GM21576 (cell line): Measurements from ENCODE around the gene TMPRSS9.
"Not testable (repeated sequence)": the region's sequence is repeated elsewhere in the genome, so short reads cannot be mapped to it uniquely, and the experiment has no call there.

Experiments
- ATAC-seq: cut with Tn5 transposase; IDR thresholded peaks from one replicate; pipeline ENCODE4 v1.9.1; 2021; ENCODE audit warnings: mild to moderate bottlenecking, moderate library complexity; ENCODE audit not compliant: unreplicated experiment

Gene TMPRSS9

DNA sequence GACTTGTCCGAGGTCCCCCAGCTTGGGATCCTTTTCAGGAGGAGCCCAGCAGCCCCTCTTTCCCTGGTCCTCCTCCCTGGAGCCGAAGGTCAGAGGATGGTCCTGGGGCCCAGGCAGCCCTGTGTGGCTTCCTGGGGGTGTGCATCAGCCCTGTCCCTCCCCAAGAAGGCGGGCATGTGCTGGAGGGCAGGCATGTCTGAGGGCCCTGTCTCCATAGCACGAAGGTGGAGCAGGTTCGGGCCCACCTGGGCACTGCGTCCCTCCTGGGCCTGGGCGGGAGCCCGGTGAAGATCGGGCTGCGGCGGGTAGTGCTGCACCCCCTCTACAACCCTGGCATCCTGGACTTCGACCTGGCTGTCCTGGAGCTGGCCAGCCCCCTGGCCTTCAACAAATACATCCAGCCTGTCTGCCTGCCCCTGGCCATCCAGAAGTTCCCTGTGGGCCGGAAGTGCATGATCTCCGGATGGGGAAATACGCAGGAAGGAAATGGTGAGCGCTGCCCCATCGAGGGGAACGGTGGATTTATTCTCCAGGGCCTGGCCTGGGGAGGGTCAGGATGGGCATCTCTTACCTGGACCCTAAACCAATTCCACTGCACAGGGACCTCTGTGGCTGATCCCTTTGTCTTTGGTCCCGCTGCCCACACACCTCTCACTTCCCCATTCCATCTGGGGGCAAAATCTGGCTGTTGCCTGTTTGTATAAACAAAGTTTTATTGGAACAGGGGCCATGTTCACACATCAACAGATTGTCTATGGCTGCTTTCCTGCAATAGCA is 56.4 kb downstream of the TMPRSS9 start:
- ATAC-seq: no peak

DNA sequence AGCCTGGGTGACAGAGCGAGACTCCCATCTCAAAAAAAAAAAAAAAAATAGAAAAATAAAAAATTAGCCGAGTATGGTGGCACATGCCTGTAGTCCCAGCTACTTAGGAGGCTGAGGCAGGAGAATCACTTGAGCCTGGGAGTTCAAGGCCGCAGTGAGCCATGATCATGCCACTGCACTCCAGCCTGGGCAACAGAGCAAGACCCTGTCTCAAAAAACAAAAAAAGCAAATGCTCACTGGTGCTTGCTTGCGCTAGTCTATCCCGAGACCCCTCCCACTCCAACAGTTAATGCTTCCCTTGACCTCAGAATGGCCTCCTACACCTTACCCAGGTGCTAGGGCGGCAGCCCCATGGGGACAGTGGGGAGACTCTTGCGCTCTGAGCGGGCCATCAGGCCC is 57.4 kb downstream of the TMPRSS9 start:
- not testable (repeated sequence) for ATAC-seq

DNA sequence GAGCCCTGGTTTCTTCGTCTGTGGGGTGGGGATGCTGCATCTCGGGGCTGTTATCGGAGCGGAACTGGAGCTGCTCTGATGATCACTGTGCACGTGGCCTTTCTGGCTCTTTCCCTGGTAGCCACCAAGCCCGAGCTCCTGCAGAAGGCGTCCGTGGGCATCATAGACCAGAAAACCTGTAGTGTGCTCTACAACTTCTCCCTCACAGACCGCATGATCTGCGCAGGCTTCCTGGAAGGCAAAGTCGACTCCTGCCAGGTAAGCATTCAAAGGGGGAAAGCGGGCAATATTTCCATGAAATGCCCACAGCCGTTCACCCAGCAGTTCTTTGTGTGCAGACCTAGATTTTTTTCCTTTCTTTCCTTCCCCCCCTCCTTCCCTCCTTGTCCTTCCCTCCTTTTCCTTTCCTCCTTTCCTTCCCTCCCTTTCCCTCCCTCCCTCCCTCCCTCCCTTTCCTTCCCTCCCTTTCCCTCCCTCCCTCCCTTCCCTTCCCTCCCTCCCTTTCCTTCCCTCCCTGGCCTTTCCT is 57.9 kb downstream of the TMPRSS9 start:
- no peak for ATAC-seq

DNA sequence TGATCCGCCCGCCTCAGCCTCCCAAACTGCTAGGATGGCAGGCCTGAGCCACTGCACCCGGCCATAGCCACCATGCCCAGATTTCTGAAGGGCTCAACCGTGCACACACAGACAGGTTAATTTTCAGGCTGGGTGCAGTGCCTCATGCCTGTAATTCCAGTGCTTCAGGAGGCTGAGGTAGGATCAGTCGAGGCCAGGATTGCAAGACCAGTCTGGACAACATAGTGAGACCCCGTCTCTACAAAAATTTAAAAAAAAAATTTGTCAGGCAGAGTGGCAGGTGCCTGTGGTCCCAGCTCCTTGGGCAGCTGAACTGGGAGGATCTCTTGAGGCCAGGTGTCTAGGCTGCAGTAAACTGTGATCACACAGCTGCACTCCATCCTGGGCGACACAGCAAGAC is 59.7 kb downstream of the TMPRSS9 start:
- no peak for ATAC-seq

DNA sequence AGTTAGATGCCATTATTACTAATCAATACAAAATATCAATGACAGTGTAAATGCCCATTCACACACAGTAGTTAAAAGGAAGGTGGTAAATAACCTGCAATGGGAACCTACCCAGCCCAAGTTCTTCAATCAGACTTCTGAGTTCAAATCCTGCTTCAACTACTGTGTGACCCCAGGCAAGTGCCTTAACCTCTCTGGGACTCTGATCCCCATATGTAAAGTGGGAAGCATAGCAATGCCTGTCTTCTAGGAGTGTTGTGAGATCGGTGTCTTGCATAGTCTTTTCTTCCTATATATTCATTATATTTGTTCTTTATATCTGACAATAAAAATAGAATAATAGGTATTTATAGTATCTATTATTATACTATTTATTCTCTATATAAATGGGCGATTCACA is 60.4 kb downstream of the TMPRSS9 start:
- ATAC-seq: no peak

DNA sequence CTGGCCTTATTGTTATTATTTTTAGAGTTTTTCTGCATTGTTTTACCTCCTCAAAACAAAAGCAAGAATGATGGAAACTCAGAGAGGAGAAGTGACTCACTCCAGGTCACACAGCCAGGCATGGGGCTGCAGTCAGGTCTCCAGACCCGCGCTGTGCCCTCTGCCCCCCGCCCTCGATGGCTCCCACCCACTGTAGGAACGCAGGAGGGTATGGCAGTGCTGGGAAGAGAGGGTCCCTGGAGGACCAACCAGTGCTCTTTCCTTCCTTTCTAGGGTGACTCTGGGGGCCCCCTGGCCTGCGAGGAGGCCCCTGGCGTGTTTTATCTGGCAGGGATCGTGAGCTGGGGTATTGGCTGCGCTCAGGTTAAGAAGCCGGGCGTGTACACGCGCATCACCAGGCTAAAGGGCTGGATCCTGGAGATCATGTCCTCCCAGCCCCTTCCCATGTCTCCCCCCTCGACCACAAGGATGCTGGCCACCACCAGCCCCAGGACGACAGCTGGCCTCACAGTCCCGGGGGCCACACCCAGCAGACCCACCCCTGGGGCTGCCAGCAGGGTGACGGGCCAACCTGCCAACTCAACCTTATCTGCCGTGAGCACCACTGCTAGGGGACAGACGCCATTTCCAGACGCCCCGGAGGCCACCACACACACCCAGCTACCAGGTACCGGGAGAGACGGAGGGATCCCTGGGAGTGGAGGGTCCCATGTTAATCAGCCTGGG is 61.7 kb downstream of the TMPRSS9 start:
- no peak for ATAC-seq

DNA sequence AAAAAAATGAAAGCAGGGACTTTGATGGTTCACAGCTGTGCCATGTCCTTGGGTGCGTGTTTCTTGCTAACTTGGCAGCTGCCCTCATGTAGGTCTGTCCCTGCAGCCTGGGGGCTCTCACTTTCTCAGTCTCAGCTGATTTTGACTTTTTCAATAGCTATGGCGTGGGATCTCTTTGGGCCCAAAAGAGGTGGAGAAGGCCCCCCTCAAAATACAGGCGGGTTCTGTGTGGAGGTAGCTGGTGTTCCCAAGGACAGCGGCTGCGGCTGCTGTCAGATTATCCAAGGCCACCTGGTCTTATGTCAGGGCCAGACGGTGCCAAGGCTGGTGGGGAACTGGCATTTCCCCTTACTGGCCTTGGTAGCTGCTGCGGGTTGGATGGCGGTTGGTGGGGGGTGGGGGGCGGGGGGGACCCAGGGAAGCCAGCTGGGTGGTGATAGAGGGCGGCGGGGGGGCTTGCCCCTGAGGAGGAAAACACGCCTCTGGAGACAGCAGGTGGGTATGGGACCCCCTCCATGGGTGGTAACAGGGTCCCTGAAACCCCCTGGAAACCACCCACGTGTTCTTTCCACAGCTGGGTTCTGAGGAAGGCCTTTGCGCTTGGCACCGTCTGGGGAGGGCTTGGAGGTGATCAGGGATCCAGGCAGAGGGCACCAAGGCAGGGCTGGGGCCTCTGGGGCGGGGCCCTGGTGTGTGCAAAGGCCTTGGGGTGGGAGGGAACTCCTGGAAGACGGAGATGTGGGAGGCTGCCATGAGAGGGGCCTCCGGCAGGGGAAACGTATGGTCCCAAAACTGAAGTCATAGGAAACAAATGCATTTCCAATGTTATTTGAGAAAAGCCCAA is 63.2 kb downstream of the TMPRSS9 start:
- ATAC-seq: no peak

DNA sequence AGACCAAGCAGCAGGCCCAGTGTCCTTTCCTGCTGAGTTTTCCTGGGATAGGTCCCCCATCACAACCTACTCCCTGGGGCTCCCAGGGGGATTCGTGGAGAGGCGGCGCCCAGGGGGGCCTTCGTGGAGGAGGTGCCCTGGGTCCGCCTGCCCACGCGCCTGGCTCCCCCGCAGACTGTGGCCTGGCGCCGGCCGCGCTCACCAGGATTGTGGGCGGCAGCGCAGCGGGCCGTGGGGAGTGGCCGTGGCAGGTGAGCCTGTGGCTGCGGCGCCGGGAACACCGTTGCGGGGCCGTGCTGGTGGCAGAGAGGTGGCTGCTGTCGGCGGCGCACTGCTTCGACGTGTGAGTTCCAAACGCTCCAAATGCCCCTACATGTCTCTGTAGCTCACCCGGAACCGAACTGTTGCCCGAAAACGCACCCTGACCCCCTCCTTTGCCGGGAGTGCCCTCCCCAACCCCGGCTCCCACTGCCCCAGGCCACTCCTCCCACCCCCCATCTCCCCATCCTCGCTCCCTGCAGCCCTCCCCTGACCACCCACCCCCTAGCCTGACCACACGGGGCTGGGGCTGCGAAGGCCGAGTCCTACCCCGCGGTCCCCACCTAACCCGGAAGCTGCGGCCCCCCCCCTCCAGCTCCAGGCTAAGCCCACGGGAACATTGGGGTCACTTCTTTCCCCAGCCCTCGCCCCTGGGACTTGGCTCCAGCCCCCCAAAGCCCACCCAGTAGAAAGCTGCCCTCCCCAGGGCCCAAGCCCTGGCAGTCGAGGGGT is 64.0 kb downstream of the TMPRSS9 start:
- no peak for ATAC-seq

DNA sequence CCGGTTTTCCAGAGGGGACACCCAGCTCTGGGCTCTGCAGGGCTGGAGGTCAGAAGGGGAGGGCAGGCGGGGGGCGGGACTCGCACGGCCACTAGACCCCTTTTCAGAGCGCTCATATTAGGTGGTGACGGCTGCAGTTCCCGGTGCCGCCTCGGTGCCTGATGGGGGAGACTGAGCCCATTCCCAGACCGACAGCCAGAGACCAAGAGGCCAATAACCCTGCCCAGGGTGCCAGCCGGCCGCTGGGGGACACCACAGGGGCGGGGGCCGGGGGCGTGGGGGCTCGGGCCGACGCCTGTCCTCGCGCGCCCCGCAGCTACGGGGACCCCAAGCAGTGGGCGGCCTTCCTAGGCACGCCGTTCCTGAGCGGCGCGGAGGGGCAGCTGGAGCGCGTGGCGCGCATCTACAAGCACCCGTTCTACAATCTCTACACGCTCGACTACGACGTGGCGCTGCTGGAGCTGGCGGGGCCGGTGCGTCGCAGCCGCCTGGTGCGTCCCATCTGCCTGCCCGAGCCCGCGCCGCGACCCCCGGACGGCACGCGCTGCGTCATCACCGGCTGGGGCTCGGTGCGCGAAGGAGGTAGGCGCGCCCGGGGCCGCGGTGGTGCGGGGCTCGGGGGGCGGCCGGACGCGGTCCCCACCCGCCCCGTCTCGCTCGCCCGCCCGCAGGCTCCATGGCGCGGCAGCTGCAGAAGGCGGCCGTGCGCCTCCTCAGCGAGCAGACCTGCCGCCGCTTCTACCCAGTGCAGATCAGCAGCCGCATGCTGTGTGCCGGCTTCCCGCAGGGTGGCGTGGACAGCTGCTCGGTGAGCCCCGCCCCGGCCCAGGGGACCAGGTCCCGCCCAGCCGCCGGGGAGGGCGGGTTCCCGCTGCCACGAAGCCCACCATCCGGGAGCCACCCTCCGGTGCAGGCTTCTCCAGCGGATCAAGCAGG is 64.9 kb downstream of the TMPRSS9 start:
- ATAC-seq: no peak

DNA sequence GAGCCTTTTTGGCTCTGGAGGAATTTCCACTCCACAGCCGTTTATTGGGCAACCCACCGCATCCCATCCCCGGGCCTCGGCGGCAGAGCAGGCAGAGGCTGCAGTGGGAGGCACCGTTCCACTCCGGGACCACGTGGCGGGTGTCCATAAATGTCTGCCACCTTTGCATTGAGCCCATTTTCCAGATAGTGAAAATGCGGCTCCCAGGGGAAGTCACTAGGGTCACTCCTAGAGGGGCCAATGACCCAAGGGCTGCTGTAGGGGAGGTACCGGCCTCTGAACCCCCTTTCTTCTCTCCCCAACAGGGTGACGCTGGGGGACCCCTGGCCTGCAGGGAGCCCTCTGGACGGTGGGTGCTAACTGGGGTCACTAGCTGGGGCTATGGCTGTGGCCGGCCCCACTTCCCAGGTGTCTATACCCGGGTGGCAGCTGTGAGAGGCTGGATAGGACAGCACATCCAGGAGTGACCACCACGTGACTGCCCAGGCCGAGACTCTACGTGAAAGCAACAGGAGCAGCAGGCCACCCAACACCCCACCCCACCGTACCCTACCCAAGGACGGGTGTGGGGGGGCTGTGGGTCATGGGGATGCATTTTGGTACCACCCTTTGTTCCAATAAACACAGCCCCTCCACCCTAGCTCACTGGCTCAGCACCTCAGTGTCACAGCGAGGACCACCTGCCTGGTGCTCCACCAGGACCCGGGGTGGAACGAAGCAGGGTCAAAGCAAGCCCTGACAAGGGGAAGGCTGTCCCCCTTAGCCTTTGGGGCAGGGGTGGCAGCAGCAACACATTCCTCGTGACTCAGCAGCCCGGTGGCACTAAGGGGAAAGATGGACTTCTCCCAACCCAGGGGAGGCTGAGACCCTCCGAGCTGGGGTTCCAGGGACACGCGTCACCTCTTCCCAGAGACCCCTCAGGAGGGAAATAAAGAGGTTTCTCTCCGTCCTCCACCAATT is 65.8 kb downstream of the TMPRSS9 start:
- no peak for ATAC-seq

DNA sequence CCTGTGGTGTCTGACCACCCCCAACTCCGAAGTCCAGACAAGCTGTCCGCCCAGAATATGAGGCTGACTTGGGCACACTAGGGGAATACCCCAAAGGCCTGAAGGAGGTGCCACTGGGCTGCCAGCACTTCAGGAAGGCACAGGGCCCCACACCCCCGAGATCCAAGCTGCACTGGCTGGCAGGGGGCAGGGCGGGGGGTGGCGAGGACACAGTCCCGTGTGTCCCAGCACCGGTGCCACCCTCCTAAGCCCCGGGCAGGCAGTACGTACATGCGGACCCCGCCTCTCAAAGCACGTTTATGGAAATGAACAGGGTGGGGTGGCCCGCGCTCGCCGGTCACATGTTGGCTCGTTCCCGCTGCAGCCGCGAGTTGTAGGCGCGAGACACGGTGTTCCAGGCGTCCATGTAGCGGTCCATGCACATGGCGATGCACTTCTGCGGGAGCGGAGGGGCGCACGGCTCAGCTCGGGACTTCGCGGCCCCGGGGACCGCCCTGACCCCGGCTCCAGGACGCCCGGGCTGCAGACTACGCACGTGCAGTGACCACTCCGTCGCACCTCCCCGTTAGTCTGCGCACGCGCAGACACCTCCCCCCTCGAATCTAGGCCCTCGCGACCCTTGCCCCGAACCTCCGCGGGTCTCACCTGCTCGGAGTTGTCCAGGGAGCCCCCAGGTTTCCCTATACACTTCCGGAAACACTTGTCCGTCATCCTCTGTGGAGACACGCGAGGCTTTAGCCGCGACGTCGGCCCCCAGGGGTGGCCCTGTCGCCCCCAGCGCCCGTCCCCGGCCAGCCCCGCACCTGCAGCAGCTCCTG is 66.8 kb downstream of the TMPRSS9 start:
- ATAC-seq: peak; percentile 21

DNA sequence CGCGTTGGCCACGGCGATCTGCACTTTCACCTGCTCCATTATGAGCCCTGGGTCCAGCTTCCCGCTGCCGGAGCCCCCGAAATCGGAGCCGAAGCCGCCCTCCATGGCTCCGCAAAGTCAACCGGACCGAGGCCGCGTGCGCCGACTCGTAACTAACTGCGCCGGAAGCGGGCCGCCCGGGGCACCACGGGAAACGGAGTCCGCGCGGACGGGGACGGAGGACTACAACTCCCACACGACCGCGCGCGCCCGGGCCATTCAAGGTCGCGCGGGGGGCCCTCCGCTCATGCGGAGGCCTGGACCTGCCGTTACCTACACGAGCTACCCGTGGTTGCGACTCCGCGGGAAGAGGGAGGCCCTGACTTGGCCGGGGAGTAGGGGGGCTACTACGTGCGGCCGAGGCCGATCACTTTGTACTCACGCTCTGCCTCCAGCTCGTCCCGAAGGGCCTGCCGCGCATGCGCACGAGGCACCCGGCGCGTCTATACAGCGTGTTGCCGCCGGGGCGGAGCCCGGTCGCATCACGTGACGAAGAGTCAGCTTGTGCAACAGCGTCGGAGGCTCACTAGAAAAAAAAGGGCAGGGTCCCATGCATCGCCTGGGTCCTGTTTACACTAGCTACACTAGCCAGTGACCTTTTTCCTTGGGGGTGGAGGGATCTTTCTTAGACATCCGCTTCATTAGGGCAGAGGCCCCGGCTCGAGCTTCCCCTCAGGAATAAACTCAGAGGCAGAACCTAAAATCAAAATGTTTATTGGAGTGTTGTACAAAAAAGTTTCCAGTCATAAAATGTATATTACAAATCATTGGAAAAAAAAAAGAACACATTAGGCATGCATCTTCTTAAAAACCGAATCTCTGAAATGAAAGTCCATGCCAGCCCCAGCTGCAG is 67.6 kb downstream of the TMPRSS9 start, which contains the start of gene TIMM13:
TSS of gene TIMM13 (minus strand) at position 158 of the 892 bp plus-strand sequence. CDS start at position 105, 53 bp downstream.
- peak; percentile 66 for ATAC-seq

DNA sequence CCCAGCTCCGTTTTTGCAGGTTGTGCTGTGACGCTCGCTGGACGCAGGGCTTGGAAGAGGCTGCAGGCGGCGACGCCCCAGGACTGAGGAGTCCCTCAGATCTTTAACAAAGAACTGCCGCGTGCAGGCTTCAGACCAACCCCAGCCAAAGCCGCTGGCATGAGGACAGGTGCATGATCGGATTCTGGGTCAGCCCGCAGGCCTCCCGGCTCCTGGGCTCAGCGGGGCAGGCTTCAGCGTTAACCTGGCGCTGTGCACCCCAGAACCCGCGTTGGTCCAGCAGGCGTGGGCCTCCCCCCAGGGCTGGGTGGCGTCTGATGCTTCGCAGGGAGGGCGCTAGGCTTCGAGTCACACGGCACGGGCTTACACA is 68.2 kb downstream of the TMPRSS9 start:
- no peak for ATAC-seq

DNA sequence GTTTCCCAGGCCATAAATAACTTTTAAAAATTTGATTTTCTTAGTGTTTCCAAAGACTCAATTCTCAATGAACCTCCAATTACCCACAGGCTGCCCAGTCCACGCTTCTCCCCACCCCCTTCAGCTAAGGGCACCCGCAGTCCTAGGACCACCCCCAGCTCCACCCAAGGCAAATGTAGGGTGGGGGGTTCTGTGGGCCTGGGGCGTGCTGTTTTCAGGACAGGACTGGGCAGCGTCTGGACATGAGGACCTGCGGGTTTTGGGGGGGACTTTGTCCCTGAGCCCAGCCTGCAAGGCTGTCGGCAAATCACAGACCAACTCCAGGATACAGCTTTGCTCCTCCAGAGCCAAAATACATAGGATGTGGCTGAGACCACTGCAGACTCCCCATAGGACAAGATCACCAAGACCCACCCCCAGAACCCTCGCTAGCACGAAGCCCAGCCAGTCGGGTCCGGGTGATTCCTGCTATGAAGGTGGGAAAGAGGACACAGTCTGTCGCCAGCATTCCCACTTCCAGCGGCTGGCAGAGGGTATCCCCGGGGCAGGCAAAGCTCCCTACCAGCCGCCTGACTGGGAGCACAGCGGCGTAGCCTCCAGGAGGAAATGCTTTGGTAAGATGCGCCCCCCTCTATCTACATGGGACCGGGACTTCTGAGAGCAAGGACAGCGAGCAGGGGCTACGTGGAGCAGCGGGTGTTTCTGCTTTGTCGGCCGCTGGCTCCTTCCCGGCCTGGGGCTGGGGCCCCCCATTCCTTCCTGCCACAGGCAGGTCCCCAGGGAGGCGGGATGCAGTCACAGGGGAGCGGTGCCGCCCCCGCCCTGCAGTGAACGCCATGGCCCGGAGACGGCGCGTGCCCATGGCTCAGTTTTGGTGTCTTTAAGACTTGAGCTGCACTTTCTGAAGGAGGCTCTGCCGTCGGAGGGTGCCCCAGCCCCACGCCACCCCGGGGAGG is 69.0 kb downstream of the TMPRSS9 start:
- no peak for ATAC-seq

DNA sequence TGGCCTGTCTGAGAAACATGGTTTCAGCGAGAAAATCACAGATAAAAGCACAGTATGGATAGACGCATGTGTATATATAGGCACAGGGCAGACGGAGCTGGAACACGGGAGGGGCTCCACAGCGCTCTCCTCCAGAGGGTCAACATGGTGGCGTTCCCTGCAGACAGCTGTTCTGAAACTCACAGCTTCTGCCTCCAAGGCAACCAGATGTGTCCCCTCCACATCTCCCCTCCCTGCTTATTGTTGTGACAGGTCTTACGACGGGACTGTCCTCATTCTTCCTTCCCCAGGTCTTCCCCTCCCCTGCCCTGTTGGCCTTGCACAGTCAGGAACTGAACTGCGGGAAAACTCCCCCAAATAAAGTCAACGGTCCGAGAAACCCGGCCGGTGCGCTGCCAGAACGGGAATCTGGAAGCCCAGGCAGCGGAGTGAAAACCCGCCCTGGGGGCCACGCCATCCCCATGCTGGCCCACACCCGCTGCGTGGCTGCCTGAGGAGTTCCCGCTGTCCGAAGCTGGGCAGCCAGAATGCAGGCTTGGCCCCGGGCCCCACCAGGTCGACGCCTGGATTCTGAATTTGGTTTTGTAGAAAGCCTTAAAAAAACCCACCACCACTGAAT is 70.0 kb downstream of the TMPRSS9 start:
- ATAC-seq: no peak
